NCI-H1048 (cell line): ENCODE data around the gene PDPK1.
"Not testable (repeated sequence)": the region's sequence is repeated elsewhere in the genome, so short reads cannot be mapped to it uniquely, and the experiment has no call there.

Experiments used
- DNase-seq: peaks from one replicate; lab custom pipeline; 2025; lab: John Stamatoyannopoulos, UW

PDPK1 gene

DNA sequence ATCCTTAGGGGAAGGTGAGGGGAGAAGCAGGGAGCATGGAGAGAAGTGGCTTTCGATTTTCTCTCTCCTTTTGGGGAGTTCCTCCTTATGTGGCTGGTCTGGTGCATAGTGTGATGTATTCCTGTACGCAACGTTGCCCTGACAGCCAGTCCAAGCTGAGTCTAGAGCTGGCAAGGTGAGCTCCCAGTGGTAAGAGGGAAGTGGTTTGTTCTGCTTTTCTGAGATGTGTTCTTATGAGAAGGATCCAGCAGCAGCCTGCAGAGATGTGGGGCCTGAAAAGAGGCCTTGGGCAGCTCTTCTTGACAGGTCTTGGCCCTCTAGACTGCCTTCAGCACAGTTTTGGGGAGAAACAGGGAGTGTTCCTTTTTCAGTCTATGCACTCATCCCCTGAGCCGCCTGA is 3.1 kb downstream of the PDPK1 start:
- not testable (repeated sequence) for DNase-seq

GRCh38 chr16:2541409-2541808 is 3.6 kb downstream of the PDPK1 start:
- not testable (repeated sequence) for DNase-seq

- not testable (repeated sequence) for DNase-seq
Measured at GRCh38 chr16:2543771-2544170, 6.0 kb downstream of the PDPK1 start.

DNA sequence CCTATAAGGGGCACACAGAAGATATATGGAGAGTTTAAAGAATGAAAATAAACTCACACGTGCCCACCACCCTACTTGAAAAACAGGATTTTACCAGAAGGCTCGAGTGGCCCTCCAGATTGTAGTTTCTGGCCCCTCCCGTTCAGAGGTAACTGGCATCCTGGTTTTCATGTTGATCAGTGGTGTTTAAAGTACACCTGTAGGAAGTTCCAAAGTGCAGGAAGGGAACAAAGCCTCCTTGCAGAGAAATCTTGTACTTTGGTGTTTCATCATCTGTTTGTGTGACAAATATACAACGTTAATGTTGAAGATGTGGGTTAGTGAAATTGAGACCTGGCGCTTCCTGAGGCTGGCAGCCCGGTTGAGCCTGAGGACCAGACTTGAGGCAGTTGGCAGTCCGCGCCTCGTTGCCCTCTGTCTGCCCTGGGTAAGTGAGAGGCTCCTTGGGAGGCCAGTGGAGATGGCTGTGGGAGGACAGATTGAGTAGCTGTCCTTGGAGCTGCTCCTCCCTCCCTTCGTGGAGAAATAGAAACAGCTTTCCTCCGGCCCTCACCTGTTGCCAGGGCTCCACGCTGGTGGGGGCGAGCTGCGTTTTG is 12.6 kb downstream of the PDPK1 start:
- DNase-seq, result not testable (repeated sequence)

- DNase-seq, result not testable (repeated sequence)
Measured at GRCh38 chr16:2551420-2551889, 13.6 kb downstream of the PDPK1 start.

DNA sequence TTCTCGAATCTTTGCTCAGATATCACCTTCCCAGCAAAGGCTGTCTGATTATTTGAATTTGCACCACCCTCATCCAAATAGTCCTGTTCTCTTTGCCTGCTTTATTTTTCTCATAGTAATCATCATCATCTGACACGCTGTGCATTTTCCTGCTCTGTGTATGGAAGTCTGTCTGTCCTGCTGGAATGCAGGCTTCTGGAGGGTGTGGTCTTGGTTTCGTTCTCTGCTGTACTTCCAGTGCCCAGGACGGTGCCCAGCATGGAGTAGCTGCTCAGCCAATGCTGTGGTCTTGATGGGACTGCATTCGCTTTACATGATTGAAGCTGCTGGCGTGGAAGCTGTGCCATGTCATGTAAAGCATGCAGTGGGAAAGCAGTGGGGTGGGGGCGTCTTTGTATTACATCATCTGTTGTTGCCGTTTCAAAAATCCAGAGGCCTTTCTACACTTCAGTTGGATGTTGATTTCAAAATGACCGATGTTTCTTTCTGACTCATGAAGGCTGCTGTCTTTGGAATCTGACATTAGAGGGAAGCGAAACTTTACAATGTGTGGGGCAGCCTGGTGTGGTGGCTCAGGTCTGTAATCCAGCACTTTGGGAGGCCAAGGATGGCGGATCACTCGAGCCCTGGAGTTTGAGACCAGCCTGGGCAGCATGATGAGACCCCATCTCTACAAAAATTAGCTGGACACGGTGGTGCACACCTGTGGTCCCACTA is 17.0 kb downstream of the PDPK1 start:
- not testable (repeated sequence) for DNase-seq

- not testable (repeated sequence) for DNase-seq
Measured at GRCh38 chr16:2557150-2557549, 19.3 kb downstream of the PDPK1 start.

DNA sequence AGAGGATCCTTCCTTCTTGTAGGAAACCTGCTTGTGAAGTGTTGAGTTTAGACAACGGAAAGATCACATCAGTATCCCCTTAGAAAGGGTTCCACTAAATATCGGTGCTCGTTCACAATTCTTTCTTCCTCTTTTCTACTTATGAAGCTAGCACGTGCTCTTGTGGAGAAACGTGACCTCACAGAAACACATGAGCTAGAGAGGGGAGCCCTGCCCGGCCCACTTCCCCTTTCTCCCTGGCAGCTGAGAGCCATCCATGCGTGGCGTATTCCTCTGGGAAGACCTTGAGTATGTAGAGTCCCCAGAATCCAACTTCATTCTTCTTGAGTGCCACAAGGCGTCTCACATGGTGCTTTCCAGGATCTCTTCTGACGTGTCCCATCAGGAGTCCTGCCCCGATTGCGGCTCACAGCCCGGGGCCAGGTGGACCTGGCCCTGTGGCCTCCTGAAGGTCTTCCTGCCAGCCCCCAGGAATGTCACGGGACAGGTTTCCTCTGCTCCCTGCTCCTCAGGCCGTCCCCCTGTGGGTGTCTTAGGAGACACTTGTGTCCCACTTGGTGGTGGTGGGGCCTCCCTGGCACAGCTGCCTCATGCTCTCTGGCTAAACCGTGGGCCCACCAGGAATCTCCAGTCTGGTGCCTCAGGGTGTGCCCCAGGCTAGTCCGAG is 22.4 kb downstream of the PDPK1 start:
- not testable (repeated sequence) for DNase-seq

GRCh38 chr16:2560798-2561133 is 22.9 kb downstream of the PDPK1 start:
- DNase-seq, result not testable (repeated sequence)

- DNase-seq, result not testable (repeated sequence)
Measured at GRCh38 chr16:2567506-2567905, 29.7 kb downstream of the PDPK1 start.

GRCh38 chr16:2568573-2568972 is 30.8 kb downstream of the PDPK1 start:
- not testable (repeated sequence) for DNase-seq

GRCh38 chr16:2572704-2573103 is 34.9 kb downstream of the PDPK1 start:
- DNase-seq, result not testable (repeated sequence)

DNA sequence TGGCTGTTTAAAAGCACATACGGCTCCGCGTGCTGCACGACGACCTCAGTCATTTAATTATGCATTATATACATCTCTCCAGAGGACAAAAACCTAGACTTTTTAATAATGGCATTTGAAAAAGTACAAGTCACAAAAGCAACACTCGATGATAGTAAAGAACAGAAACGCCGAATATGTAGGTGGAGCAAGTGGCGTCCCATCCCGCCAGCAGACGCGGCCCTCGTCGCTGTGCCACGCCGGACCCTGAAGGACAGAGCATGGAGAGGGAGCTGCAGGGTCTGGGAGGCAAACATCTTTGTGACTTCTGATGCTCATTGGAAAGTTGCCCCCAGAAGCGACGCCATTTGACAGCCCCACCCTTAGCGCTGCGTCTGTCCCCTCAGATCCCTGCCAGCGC is 38.0 kb downstream of the PDPK1 start:
- not testable (repeated sequence) for DNase-seq

GRCh38 chr16:2577044-2577443 is 39.2 kb downstream of the PDPK1 start:
- DNase-seq, result not testable (repeated sequence)

DNA sequence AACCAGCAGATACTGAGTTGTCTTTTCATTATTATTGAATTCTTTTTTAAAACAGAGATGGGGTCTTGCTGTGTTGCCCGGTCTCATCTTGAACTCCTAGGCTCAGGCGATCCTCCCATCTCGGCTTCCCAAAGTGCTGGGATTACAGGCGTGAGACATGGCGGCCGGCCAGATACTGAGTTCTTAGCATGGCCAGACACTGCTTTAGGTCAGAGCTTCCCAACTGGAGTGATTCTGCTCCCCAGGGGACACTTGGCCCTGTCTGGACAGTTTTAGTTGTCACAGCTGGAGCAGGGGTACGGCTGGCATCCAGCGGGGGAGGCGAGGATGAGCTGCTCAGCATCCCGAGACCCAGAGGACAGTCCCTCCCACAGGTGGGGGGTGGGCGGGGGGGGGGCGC is 41.1 kb downstream of the PDPK1 start:
- not testable (repeated sequence) for DNase-seq

GRCh38 chr16:2580143-2580542 is 42.3 kb downstream of the PDPK1 start:
- DNase-seq, result not testable (repeated sequence)

GRCh38 chr16:2580818-2581217 is 43.0 kb downstream of the PDPK1 start:
- not testable (repeated sequence) for DNase-seq

- no peak for DNase-seq
Measured at GRCh38 chr16:2584729-2585650, 47.2 kb downstream of the PDPK1 start.

DNA sequence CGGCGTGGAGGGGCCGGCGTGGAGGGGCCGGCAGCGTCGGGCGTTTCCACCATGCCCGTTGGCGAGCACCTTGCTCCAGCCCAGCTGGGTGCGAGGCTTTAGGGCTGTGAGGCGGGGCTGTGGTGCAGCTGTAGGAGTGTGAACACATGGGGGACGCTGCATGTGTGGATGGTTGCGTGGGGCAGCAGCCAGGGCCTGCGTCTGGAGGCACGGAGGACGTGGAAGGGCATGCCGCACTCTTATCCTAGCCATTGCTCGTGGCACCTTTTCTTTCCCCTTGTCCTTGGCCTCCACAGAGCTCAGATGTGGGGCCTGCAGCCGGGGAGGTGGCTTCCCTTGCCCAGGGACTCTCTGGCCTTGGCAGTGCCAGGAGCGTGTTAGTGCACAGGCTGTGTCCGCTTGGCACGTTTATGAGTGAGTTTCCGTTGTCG is 47.8 kb downstream of the PDPK1 start:
- no peak for DNase-seq

DNA sequence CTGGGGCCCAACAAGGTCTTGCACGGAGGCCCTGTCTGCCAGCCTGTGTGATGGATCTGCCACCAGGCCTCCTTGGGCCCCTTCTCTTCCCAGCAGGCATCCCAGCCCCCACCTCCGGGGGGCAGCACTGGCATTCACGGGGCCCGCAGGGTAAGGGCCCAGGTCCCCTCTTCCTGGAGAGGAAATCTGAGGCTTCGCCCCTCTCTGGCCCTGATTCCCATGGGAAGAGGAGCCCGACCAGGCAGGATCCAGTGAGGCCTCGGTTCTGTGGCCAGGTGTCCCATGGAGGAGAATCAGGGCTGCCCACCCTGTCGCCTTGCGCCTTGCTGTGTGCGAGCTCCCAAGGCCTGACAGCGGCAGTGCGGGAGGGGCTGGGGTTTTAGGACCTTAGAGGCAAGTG is 48.4 kb downstream of the PDPK1 start:
- no peak for DNase-seq

DNA sequence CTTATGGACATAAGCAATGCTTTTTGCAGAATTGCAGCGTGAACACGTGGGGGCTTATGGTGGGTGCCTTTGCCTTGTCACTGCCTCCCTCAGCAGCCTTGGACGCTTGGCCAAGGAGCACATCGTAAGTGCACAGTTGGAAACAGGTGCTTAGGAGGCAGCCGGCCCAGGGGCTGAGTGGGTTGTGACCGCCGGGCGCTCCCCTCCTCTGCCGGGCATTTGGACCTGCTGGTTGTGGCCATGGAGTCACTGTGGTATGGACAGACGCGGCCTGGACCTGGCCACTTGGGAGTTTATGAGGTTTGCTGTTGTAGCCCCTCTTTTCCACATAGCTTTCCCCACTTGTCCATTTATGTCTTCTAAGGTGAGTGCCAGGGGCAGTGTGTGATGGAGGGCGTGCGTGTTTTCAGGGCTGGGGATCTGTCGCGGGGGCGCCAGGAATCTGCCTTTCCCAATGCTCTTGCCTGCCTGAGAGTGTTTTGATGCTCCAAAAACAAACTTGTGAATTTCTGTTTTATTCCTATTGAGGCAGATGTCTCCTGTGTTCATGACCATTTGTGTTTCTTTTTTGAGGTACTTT is 49.2 kb downstream of the PDPK1 start:
- DNase-seq, result no peak
